GM18858 (cell line): Measurements from ENCODE around the gene SLC28A1.
"Not testable (repeated sequence)": the region's sequence is repeated elsewhere in the genome, so short reads cannot be mapped to it uniquely, and the experiment has no call there.

Experiments used
- ATAC-seq: cut with Tn5 transposase; IDR thresholded peaks from one replicate; pipeline ENCODE4 v1.9.1; 2021; ENCODE audit not compliant: unreplicated experiment

The SLC28A1 gene, protein sequence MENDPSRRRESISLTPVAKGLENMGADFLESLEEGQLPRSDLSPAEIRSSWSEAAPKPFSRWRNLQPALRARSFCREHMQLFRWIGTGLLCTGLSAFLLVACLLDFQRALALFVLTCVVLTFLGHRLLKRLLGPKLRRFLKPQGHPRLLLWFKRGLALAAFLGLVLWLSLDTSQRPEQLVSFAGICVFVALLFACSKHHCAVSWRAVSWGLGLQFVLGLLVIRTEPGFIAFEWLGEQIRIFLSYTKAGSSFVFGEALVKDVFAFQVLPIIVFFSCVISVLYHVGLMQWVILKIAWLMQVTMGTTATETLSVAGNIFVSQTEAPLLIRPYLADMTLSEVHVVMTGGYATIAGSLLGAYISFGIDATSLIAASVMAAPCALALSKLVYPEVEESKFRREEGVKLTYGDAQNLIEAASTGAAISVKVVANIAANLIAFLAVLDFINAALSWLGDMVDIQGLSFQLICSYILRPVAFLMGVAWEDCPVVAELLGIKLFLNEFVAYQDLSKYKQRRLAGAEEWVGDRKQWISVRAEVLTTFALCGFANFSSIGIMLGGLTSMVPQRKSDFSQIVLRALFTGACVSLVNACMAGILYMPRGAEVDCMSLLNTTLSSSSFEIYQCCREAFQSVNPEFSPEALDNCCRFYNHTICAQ

DNA sequence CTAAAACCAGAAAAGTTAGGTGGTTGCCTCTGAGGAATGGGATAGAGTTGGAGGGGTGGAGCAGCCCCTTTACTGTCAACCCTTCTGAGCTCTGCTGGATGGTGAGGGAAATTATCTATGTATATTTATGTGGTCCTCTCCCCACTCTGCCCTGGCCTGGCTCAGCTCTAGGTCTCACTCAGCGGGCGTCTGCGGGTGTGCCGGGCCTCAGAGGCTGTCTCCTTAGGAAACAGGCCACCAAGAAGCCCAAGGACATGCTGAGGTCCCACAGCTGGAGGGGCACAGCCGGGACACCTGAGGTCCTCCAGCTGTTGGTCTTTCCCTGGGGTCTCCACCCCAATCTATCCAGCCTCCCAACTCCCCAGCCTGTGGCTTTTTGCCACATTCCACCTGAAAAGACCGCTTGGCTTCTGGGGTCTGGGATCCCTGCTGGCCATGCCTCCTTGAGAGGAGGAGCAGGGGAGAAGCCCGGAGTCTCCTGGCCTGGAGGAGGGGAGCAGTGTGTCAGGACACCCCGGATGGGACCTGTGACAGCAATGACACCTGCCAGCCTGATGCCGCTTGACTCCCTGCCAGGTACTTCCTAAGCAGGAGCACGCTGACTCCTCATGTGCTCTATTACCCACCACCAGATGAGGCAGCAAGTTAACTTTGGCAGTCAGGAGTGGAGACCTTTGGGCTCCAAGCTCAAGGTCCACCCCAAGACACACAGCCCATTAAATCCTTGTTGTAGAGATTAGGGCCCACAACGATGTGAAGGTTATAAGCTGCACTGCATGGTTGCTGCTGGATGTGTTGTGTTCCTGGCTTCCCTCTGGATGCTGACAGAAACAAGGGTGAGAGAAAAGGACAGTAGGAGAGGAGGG, at the start of gene SLC28A1:
SLC28A1 (plus strand) TSS at position 747 of the 866 bp plus-strand sequence. CDS start 3,099 bp downstream, outside the sequence.
- no peak for ATAC-seq

DNA sequence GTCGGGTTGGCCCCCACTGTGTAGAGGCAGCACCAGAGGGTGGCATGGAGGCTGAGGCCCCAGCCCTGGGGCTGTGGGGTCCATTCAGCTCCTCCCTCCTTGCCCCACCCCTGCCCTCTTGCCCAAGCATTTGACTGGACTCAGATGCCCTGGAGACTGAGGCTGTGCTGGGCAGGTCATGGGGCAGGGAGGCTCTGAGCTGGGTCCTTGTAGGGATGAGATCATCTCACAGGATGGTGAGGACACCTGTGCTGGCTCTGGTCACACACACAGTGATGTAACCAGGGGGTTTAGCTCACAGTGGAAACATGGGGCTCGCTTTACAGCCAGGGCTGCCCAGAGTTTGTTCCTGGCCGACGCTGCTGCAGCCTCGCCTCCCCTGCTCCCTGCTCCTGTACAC, 49.5 kb upstream of the SLC28A1 start:
- ATAC-seq, result no peak

DNA sequence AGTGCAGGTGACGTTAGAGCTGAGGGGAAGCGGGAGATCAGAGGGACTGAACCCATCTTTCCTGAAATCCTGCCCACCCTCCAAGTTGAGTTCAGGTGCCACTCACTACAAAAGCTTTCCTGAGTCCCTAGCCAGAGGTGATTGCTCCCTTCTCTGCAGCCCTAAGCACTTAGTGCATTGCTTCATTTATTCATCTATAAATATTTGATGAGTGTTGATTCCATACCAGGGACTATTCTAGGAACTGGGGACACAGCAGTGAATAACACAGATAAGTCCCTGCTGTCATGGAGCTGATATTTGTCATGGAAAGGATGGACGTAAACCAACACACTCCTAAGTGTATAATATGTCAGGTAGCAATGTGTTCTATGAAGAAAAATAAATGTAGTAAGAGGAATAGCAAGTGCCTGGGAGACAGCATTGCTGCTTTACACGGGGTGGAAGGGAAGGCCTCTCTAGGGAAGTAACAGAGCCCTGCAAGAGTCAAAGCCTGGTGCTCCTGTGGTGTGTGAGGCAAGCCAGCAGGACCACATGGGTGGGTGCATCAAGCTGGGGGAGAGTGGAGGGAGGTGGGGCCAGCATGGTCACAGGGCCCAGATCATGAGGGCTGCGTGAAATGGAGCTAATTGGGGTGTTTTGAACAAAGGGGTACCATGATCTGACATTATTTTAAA, 48.7 kb upstream of the SLC28A1 start:
- ATAC-seq, result no peak

DNA sequence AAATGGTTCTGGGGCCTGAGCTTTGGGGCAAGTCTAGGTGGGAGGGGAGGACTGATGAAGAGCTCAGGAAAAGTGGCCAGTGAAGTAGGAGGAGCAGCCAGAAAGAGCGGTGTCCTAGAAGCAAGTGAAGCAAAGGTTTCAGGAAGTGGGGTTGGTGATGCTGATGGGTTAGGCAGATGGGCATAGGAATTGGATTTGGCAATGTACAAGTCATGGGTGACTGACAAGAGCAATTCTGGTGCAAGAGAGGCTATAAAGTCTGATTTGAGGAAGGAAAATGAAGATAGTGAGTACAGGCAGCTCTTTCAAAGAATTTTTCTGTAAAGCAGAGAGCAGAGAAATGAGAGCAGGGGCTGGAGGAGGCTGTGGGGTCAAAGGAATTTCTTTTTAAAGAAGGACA, 47.6 kb upstream of the SLC28A1 start:
- no peak for ATAC-seq

DNA sequence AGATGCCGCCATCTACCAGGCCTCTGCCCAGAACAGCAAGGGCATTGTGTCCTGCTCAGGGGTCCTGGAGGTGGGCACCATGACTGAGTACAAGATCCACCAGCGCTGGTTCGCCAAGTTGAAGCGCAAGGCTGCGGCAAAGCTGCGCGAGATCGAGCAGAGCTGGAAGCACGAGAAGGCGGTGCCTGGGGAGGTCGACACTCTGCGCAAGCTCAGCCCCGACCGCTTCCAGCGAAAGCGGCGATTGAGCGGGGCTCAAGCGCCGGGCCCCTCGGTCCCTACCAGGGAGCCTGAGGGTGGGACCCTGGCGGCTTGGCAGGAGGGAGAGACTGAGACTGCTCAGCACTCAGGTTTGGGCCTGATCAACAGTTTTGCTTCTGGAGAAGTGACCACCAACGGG, 44.7 kb upstream of the SLC28A1 start:
- ATAC-seq, result no peak

DNA sequence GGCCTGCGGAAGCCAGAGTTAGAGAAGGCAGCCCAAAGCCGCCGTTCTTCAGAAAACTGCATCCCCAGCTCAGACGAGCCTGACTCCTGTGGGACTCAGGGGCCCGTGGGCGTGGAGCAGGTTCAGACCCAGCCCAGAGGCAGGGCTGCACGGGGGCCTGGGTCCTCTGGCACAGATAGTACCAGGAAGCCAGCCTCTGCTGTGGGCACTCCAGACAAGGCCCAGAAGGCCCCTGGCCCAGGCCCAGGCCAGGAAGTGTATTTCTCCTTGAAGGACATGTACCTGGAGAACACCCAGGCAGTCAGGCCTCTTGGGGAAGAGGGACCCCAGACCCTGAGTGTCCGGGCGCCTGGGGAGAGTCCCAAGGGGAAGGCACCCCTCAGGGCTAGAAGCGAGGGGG, 44.2 kb upstream of the SLC28A1 start:
- no peak for ATAC-seq

DNA sequence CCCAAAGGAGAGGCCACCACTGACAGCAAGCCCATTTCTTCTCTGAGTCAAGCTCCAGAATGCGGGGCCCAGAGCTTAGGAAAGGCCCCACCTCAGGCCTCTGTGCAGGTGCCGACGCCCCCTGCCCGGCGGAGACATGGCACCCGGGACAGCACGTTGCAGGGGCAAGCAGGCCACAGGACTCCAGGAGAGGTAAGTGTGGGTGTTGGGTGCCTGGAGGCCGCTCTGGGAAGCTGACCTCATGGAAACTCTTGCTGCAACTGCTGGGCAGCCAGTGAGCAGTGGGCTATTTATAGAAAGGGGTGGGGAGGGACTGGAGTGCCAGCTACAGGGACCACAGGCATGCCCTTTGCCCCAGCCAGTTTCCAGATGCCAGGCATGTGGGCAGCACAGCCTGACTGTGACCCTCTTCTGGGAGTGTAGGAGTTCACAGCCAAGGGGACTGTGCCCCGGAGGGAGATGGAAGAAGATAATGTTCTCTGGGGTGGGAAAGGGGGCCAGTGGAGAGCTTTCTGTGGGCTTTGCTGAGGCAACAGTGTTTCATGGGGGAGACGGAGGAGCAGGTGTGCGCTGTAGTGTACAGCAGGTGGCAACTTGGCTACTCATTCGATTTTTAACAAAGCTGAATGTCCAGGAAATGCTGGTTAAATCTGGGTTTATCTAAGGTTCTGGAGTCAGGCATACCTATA, 43.6 kb upstream of the SLC28A1 start:
- no peak for ATAC-seq

DNA sequence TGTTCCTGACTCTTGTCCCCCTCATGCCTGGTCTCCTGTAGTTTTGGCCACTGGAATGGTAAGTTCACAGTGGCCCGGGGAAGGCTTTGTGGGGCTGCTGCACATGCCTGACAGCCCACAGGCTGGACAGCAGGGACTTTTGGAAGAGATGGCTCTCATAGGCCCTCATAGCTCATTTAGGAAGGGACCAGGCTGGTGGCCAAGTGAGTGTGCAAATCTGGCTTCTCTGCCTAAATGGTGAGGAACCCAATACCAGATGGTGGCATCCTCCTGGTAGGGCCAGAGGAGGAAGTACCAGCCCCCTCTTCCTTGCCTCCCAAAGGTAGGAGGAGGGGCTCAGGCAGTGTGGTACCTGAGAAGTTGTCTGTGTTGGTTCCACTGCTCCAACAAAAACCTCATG, 41.7 kb upstream of the SLC28A1 start:
- no peak for ATAC-seq

DNA sequence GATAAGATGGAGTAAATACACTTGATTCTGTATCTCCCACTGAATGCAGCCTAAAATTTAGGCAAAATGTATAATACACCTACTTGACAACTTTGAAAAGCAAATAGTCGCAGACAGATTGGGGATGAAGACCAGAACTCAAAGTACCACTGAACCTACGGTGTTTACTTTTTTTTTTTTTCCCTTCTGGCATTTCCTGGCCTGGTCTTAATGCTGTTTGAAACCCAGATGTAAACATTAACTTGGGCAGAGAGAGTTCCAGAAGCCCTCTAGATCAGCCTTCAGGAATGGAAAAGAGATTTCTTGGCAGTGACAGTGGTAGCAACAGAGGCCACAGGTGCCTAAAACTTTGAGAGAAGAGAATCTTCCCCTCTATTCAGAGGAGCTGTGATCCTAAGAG, 39.5 kb upstream of the SLC28A1 start:
- ATAC-seq, result no peak

DNA sequence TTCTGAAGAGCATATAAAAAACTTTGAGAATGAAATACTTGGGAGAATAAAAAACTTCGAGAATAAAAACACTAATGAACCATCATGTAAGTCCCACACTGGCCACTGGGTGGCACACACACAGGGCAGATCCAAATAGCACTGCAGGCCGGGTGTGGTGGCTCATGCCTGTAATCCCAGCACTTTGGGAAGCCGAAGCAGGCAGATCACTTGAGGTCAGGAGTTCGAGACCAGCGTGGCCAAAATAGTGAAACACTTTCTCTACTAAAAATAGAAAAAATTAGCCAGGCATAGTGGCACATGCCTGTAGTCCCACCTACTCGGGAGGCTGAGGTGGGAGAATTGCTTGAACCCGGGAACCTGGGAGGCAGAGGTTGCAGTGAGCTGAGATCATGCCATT, 38.8 kb upstream of the SLC28A1 start:
- ATAC-seq, result not testable (repeated sequence)

DNA sequence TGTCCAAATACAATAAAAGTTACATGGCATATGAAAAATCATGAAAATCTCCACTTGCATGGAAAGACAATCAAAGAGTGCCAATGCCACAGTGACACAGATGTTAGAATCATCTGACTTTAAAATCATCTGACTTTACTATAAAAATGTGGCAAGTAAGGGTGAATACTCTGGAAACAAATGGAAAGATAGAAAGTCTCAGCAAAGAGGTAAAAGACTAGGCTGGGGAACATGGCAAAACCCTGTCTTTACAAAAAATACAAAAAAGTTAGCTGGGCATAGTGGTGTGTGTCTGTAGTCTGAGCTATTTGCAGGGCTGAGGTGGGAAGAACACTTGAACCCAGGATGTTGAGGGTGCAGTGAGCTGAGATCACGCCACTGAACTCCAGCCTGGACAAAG, 38.2 kb upstream of the SLC28A1 start:
- ATAC-seq, result no peak

DNA sequence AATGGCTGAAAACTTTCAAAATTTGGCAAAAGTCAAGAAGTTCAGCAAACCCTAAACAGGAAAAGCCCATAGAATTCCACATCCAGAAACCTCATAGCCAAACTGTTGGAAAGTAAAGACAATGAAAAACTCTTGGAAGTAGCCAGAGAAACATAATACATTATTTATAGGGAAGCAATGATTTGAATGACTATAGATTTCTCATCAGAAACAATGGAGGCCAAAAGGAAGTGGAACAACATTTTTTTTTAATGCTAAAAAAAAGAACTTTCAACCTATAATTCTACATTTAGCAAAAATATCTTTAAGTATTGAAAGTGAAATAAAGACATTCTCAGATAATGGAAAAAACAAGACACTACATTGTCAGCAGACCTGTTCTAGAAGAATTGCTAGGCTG, 37.1 kb upstream of the SLC28A1 start:
- ATAC-seq, result no peak

DNA sequence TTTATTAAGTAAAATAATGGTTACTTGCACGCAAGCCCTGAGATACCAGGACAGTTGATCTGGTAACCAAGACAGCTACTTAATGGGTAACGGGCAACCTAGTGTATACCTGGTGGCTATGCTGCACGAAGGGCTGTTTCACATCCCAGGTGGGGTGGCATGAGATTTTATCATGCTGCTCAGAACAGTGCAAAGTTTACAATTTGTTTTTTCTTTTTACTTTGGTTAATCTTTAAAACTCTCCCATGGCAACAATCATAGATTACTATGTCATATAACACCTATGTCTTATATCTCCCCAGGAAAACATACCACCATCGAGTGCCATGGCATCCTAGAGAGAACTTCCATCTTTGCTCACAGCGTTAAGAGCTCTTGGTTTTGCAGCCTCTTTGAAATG, 32.2 kb upstream of the SLC28A1 start:
- no peak for ATAC-seq

DNA sequence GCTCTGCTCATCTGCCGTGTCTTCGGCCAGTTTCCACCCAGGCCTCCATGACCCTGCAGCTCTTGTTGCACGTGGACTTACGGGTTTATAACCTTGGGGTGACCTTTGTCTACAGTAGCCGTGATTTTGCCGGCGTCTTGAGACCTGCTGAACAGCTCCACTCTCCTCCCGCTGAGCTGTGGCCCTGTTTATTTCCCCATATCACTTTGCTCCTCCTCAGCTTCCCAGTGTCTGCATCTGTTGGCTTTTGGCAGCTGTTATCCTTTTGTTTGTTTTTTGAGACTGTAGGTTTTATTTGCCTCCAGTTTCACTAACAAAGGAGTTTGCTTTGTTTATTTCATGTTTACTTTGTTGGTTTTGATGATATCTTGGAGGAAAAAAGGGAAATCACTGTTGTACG, 29.3 kb upstream of the SLC28A1 start:
- ATAC-seq, result no peak

DNA sequence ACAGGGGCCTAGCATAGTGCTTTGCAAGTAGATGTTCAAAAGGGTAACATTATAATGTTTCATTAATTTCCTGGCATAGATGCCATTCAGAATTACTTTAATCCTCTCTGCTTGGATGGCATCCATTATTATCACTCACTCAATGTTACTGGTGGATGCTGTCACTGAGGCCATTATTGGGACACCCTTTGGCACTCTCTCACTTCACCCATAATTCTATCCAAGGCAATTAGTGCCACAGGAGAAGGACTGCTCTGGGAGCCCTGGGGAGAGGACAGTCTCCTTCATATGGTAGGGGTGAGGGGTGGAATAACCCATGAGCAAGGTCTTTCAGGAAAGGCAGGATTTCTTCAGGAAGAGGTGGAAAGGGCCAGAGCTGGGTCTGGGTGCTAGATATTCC, 28.7 kb upstream of the SLC28A1 start:
- no peak for ATAC-seq

DNA sequence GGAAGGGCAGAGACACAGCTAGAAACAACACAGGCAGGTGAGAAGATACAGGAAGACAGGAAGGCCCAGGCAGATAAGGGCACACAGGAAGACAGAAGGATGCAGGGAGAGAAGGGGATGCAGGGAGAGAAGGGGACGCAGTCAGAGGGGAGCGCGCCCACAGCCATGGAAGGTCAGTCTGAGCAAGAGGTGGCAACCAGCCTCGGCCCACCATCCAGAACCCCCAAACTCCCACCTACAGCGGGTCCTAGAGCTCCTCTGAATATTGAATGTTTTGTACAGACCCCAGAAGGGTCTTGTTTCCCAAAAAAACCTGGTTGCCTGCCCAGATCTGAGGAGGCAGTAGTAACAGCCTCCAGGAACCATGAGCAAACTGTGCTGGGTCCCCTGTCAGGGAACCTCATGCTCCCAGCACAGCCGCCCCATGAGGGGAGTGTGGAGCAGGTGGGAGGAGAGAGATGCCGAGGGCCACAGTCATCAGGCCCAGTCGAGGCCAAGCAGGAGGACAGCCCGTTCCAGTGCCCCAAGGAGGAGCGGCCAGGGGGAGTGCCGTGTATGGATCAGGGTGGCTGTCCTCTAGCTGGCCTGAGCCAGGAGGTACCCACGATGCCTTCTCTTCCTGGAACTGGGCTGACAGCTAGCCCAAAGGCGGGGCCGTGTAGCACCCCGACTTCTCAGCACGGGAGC, 27.6 kb upstream of the SLC28A1 start:
- ATAC-seq, result no peak

DNA sequence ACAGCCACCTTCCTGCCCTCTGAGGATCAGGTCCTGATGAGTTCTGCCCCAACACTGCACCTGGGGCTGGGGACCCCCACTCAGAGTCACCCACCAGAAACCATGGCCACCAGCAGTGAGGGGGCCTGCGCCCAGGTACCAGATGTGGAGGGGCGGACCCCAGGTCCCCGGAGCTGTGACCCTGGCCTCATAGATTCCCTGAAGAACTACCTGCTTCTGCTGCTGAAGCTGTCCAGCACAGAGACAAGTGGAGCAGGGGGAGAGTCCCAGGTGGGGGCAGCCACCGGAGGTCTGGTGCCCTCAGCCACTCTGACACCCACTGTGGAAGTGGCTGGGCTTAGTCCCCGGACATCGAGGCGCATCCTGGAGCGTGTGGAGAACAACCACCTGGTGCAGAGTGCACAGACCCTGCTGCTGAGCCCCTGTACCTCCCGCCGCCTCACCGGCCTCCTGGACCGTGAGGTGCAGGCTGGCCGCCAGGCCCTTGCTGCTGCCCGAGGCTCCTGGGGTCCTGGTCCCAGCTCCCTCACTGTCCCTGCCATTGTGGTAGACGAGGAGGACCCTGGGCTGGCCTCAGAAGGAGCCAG, 27.0 kb upstream of the SLC28A1 start:
- no peak for ATAC-seq

DNA sequence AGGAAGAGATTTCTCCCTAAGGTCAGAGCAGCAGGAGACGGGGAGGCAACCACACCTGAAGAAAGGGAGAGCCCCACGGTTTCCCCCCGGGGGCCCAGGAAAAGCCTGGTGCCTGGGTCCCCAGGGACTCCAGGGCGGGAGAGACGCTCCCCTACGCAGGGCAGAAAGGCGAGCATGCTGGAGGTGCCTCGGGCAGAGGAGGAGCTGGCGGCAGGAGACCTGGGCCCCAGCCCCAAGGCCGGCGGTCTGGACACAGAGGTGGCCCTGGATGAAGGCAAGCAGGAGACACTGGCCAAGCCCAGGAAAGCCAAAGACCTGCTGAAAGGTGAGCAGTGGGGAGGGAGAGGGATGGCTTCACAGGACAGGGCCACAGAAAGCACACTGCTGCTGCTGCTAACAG, 26.2 kb upstream of the SLC28A1 start:
- ATAC-seq, result no peak

DNA sequence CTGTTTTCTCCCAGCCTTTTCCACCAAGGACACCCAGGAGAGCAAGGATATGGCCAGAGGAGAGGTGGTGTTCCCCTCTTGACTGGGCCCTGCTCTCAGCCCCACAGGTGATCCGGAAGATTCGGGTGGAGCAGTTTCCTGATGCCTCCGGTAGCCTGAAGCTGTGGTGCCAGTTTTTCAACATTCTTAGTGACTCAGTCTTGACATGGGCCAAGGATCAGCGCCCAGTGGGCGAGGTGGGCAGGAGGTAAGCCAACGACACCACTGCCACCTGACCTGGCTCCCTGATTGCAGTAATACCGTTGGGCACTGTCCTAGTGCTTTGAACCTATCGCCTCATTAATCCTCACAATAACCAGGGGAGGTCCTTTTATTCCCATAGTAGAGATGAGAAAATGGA, 25.3 kb upstream of the SLC28A1 start:
- ATAC-seq, result no peak

DNA sequence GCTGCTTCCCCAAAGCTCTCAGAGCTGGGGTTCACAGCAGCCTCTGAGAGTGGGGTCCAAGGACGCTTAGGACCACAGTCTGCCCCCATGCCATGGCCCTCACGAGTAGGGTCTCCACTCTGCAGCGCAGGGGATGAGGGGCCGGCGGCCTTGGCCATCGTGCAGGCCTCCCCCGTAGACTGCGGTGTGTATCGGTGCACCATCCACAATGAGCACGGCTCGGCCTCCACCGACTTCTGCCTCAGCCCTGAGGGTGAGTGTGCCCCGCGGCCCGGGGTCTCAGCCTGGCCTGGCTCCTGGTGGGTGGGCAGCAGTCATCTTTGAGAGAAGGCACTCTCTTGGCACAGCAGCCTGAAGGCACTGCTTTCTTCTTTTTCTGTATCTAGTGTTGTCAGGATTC, 24.8 kb upstream of the SLC28A1 start:
- no peak for ATAC-seq
